IPS-NIHi7 (cell line): Measurements from ENCODE around the gene TMEM121B.
A peak's percentile ranks its signal among the peaks of the same experiment; 100 is the strongest.

ENCODE experiments used
- DNase-seq: peaks from one replicate; pipeline ENCODE4 v3.0.0; 2012; ENCODE audit warnings: mixed read lengths; ENCODE audit errors: extremely low spot score

The TMEM121B gene

DNA sequence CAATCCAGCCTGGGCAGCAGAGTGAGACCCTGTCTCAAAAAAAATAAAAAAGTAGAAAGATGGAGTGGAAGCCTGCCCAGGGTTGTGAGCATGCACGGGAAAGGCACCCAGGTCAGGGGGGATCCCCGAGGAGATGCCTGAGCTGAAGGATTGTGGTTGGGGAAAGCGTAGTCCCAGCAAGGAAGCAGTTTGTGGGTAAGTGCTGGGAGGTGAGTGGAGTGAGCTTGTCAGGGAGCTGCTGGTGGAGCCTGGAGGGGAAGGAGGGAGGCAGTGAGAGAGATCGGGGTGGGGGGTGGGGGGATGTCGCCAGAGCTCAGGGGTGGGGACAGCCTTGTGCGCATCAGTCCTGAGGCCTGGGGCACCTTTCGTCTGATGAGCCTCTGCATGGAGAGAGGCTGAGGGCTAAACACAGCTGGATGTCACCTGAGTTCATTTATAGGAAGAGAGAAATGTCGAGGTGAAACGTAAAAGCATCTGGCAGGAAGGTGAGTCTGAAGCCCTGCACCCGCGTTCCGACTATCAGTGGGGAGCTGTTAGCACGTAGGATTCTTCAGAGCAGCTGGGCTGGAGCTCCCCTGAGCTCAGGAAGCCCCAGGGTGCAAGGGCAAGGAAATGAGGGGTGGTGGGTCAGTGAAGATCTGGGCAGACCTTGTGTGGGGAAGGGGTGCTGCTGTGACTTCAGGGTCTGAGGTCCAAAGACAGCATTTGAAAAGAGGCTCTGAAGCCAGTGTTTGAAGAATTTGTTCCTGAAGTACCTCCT is 10.2 kb downstream of the TMEM121B start:
- DNase-seq: no peak

DNA sequence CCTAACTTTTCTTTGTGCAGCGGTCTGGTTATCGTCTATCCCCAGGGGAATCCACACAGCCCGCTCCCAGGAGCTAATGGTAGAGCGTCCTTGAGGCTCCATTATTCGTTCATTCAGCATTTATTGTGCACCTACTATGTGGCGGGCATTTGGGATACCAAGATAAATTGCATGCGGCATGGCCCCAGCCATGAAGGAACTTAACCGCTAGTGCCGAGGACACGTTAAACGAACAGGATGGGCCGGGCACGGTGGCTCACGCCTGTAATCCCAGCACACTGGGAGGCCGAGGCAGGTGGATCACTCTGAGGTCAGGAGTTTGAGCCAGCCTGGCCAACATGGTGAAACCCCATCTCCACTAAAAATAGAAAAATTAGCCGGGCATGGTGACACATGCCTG is 11.2 kb downstream of the TMEM121B start:
- no peak for DNase-seq

DNA sequence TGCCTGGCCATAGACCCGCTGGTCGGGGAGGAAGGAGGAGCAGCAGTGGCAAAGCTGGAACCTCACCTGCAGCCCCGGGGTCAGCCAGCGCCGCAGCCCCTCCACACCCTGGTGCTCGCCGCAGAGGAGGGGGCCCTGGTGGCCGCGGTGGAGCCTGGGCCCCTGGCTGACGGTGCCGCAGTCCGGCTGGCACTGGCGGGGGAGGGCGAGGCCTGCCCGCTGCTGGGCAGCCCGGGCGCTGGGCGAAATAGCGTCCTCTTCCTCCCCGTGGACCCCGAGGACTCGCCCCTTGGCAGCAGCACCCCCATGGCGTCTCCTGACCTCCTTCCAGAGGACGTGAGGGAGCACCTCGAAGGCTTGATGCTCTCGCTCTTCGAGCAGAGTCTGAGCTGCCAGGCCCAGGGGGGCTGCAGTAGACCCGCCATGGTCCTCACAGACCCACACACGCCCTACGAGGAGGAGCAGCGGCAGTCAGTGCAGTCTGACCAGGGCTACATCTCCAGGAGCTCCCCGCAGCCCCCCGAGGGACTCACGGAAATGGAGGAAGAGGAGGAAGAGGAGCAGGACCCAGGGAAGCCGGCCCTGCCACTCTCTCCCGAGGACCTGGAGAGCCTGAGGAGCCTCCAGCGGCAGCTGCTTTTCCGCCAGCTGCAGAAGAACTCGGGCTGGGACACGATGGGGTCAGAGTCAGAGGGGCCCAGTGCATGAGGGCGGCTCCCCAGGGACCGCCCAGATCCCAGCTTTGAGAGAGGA is 11.9 kb downstream of the TMEM121B start:
- DNase-seq: no peak

GRCh38 chr22:17108256-17109112 is 12.7 kb downstream of the TMEM121B start:
- DNase-seq: no peak

- no peak for DNase-seq
These were observed 13.7 kb downstream of the TMEM121B start for GRCh38 chr22:17107547-17107810.

- no peak for DNase-seq
These were observed 14.2 kb downstream of the TMEM121B start for GRCh38 chr22:17106785-17107546.

DNA sequence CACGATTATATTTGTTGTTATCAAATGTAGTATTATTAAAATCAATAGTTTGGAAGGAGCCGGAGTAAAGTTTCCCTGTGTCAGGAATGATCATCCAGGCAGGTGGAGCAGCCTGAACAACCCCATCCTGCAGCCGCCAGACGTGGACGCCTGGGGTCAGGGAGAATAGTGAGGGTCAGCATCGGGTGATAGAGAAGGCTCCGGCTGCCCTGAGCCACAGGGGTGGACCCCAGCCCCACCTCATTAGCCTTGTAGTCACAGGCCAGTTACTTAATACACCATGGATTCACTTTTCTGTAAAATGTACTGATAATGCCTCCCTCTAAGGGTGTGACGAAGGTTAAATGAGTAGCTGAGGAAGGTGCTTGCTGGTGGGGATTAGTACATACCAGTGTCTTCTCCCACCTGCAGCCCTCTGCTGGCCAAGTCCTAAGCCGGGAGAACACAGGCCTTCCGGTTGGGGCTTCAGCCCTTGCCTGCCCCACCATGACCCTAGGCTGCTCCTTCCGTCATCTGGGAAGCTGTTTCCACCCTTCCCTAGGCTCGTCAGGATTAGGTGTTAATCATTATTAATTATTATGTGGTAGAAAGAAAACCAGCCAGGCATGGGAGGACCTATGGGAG is 14.9 kb downstream of the TMEM121B start:
- peak; percentile 61 for DNase-seq

GRCh38 chr22:17105143-17106129 is 15.7 kb downstream of the TMEM121B start:
- no peak for DNase-seq

DNA sequence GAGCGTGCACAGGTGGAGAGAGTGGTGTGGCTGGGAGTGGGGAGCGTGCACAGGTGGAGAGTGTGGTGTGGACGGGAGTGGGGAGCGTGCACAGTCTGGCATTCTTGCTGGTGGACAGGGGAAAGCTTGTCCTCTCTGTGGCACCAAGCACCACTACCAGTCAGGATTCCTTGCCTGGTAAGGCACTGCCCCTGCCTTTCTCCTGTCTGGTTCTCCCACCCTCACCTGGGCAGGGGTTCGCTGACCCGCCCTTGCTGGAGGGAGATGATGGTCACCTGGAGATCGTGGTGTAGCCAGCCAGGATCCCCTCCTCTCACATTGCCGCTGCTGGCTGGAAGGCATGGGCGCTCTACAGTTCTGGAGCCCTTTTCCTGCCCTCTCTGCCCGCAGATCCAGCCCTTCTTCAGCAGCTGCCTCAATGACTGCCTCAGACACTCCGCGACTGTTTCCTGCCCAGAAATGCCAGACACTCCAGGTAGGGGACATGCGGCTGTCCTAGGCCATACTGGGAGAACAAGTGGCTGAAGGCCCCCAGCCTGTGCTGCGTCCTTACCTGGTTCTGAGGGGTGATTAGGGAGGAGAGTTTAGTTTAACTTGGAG is 16.7 kb downstream of the TMEM121B start:
- DNase-seq: no peak

DNA sequence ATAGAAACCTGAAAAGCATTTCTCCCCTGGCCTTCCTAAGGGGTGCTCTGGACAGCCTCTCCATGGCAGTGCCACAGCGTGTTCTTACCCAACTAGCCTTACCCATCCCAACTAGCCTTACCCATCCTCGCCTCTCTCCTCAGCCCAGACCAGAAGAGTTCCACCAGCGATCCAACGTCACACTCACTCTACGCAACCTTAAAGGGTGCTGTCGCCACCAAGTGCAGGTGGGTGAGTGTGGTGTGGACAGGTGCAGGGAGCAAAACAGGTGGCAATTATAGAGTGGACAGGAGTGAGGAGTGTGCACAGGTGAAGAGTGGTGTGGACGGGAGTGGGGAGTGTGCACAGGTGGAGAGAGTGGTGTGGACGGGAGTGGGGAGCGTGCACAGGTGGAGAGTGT is 17.8 kb downstream of the TMEM121B start:
- no peak for DNase-seq

GRCh38 chr22:17102297-17102667 is 18.9 kb downstream of the TMEM121B start:
- no peak for DNase-seq

DNA sequence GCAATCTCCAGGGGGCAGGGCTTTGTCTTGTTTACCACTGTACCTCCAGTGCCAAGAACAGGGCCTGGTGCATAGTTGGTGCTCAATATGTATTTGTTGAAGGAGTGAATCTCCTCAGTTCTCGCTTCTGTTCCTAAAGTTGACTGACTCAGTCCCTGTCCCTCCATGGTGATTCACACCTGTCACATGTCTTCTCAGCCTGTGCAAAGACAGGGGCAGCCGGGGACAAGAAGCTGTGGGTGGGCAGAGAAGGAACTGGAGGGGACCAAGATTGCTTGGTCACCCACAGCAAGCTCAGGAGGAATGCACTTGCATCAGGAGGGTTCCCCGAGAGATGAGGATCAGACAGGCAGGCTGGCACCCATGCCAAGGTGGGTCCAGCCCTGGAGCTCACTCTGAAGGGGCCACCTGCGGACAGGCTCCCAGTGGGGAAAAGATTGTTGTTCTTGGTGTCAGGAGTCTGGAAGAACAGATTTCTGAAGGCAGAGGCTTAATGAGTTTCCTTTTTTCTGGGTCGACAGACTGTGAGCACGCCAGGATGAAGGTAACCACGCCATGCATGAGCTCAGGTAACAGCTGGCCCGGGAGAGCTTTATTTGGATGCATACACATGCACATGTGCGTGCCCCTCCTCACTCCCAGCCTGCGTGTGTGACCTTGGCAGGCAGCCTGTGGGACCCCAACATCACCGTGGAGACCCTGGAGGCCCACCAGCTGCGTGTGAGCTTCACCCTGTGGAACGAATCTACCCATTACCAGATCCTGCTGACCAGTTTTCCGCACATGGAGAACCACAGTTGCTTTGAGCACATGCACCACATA is 19.5 kb downstream of the TMEM121B start:
- DNase-seq: no peak

DNA sequence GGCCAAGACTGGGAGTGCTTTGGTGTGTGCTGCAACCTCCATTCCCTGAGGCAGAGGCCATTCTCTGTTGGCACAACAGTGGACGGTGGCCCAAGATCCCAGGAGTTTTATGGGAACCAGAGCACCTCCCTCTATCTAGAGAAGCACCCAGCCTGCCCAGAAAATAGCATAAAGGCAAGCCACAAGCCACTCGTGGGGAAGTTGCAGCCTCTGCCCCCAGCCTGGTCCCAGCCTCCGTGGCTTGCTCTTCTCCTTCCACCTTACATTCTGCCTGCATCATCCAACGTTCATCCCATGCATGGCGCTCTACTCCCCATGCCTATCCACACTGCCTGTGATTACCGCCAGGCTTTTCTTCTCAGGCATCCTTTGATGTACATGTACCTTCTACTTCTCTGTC is 20.5 kb downstream of the TMEM121B start:
- DNase-seq: no peak

- DNase-seq: no peak
These were observed 22.8 kb downstream of the TMEM121B start for GRCh38 chr22:17098379-17098819.

DNA sequence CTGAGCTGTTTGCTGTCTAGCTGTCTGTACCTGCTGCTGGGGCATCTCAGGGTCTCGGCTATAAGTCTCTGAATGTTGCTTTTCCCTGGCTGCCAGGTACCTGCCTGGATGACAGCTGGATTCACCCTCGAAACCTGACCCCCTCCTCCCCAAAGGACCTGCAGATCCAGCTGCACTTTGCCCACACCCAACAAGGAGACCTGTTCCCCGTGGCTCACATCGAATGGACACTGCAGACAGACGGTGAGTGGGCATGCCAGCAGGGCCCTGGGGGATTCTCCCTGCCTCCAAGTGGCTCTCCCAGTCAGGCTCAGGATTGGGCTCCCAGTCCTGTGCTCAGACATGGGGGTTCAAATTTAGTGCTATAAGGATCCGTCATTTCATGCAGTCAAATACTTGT is 23.5 kb downstream of the TMEM121B start:
- no peak for DNase-seq

GRCh38 chr22:17097062-17097461 is 24.1 kb downstream of the TMEM121B start:
- DNase-seq: no peak

DNA sequence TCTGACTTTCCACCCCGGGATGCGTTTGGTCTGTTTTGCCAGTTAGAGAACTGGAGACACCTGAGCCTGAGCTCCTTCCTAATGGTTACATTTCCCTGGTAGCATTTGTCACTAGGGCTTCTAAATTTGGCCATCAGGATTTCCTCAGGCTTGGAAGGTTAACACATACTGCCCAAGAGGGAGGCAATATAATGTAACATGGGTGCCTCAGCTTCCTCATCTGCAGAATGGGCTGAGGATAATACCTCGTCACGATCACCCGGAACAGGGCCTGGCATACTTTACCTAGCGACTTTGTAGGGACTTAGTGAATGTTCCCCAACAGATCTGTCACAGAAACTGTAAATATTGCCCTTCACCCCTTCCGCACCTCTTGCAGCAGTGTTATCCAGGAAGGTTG is 25.1 kb downstream of the TMEM121B start:
- DNase-seq: no peak

DNA sequence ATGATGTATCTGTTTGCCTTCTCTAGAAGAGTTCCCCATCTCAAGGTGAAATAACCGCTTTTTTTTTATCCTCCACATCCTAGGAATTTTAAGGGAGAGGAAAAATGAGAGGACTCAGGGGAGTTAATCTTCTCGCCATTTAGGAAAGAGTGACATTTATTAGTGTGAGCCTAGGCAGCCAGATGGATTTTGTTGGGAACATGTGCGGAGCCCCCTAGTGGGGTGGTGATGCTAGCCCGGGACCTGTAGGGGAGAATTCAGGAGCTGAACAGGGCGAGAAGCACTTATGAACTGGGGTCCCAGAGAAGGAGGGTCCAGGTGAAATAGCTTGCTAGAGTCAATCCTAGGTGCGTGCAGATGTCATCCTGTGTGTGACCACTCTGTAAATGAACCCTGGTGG is 25.6 kb downstream of the TMEM121B start:
- DNase-seq: peak; percentile 77

DNA sequence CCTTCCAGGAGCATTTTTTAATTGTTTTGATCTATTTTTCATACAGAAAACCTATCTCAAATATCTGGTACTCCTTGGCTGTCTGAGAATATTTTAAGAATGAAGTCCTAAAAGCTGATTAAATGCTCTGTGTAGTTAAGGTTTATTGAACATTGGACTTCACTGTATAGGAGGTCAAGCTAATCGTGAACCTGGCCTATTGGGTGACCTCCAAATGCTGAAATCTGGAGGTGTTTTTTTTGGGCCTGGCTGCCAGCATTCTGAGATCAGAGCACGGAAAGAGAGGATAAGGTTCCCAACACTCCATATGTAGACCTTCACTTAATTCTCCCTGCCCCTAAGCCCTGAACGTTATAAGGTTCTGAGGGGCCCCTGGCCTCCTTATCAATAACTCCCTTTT is 28.1 kb downstream of the TMEM121B start:
- no peak for DNase-seq
